NCI-H2107 treated with DMSO at 0.1 percent for 48 hours (cell line): Measurements from ENCODE around the gene ESPL1.
A peak's percentile ranks its signal among the peaks of the same experiment; 100 is the strongest.
"Not testable (repeated sequence)": the region's sequence is repeated elsewhere in the genome, so short reads cannot be mapped to it uniquely, and the experiment has no call there.

Experiments
- DNase-seq: peaks from one replicate; lab custom pipeline; 2025; ENCODE audit not compliant: unreplicated experiment; lab: John Stamatoyannopoulos, UW

ESPL1 gene

GRCh38 chr12:53297106-53297505 is 29.0 kb downstream of the ESPL1 start:
- not testable (repeated sequence) for DNase-seq

- DNase-seq = no peak
These were observed 30.1 kb downstream of the ESPL1 start for GRCh38 chr12:53298164-53298563.

DNA sequence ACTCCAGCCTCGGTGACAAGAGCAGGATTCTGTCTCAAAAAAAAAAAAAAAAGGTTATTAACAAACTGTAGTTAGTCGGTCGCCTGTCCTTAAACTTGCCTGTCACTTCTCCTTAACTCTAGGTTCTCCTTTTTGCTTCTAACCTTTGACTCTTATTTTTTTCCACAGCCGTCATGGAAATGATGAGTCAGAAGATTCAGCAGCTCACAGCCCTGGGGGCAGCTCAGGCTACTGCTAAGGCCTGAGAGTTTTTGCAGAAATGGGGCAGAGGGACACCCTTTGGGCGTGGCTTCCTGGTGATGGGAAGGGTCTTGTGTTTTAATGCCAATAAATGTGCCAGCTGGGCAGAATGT is 31.0 kb downstream of the ESPL1 start:
- DNase-seq = no peak

GRCh38 chr12:53299454-53300180 is 31.5 kb downstream of the ESPL1 start, which contains the start of gene MYG1:
MYG1 (plus strand) TSS chr12:53299695; CDS start chr12:53299738, 43 bp downstream.
- DNase-seq = peak; percentile 72

GRCh38 chr12:53300187-53300586 is 32.1 kb downstream of the ESPL1 start:
- no peak for DNase-seq

DNA sequence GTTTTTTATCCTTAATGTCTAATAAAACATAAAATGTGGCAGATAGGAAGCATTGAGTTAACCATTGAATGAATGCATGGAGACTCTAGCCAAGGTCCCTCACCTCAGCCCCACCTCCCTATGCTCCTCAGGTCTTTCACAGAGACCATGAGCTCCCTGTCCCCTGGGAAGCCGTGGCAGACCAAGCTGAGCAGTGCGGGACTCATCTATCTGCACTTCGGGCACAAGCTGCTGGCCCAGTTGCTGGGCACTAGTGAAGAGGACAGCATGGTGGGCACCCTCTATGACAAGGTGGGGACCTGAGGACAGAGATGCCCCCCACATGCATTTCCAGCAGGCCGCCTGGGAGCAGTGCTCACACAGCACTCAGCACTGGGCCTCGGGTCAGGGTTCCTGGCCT is 34.8 kb downstream of the ESPL1 start:
- no peak for DNase-seq

DNA sequence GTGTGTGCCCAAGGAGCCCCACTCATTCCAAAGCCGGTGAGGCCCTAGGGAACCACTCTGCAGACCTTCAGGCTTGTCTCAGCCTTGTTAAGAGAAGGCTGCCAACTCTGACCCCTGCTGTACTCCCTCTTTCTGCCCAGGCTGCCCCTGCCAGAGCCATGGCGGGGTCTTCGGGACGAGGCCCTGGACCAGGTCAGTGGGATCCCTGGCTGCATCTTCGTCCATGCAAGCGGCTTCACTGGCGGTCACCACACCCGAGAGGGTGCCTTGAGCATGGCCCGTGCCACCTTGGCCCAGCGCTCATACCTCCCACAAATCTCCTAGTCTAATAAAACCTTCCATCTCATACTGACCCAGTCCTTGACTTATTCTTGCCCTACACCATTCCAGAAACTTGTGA is 38.7 kb downstream of the ESPL1 start:
- no peak for DNase-seq

GRCh38 chr12:53308276-53308675 is 40.2 kb downstream of the ESPL1 start:
- DNase-seq = no peak

- no peak for DNase-seq
These were observed 45.9 kb downstream of the ESPL1 start for GRCh38 chr12:53313996-53314395.

DNA sequence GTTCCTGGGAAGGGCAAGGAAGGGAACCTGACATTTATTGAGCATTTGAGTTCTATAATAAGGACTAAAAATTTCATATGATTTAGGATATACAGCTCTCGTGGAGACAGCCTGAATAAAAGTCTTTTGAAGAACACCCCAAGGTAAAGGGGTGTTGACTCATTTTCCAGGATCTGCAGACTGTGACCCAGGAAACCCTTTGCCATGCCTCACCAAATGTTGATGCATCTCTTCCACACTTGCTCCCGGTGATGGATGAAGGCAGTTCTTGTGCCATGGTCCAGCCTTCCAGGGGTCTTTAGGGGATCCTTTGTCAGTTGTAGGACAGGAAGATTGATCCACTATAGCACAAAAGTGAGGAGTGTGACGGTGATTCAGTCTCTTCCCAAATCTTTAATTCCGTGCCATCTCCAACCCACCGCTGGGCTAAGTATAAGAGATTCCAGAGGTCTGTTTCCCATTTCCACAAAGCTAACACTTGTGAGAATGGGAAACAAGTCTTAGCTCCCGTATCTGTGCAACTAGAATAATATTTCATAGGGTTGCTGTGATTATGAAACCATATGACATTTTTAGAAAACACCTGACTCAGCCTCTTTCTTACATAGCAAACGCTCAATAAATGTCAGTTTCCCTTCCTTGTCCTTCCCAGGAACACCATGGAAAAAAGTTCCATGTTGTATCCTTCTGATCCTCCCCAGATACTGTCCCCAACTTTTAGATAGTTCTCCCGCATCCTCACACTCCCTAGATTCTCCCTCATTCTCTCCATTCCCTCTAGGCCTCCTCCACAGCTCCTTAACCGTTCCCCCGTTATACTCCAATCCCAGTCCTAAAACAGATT is 52.5 kb downstream of the ESPL1 start:
- DNase-seq = no peak

GRCh38 chr12:53324113-53324778 is 56.1 kb downstream of the ESPL1 start:
- DNase-seq = no peak

- DNase-seq = peak; percentile 63
These were observed 56.8 kb downstream of the ESPL1 start for GRCh38 chr12:53324779-53325510.

DNA sequence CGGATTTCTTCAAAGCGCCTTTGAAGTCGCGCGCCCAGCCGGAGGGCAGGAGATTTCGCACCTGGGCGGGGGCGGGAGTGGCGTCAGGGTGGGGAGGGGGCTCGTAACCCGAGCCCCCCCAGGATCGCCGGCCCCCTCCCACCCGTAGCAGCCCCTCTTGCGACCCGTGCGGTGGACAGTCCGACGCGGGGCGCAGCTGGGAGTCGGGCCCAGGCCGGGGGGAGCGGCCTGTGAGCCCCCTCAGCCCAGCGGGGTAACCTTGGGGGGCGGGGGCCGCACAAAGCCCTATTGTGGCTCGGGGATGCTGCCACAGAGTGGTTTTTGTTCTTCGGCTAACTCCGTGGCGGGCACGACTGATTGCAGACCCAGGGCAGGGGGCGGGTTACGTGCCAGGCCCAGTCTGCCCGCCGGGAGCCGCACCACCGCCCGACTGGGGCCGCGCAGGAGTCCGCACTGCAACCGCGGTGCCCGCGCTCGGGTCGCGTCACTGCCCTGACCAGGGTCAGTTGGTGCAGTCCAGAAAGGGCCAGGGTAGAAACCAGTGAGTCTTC is 57.5 kb downstream of the ESPL1 start:
- DNase-seq = no peak

- no peak for DNase-seq
These were observed 58.5 kb downstream of the ESPL1 start for GRCh38 chr12:53326460-53327185.

DNA sequence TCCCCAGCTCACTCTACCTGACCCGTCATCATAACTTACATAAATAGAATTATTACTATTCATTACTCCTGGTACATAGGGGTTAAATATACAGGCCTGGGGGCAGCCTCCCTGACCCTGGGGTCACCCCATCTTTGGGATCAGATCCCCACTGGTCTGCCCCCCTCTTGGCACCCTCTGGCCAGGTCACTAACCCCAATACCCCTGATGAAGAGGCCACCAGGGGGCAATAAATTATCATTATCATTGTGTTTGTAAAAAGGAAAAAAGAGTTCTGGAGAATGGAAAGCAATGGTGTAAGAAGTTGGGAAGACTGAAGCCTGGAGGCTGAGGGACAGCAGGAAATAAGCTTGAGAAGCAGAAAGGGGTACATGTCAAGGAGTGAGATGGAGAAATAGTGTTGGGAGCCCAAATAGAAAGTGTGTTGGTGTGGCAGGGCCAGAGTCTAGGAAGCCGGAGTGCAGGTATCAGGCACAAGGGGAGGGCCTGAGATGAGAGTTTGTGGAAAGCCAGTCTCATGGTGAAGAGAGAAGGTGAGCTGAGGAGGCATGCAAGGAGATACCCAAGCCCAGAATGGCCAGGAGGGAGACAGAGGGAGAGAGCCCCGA is 59.4 kb downstream of the ESPL1 start:
- no peak for DNase-seq

DNA sequence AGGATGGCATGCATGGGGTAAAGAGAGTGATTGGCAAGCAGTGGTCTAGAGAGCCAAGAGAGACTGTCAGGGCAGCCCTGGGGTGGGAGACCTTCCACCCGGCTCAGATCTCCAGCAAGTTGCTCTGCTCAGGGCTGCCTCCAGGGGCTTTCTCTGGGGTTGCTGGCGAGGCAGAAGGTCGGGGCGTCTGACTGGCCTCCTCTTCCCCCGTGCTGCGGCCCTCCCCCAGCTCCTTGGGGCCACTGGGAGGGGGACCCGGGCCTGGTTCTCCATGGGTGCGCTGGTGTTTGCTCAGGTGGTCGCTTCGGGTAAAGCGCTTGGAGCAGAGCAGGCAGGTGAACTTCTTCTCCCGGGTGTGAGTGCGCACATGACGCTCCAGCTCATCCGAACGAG is 59.9 kb downstream of the ESPL1 start:
- no peak for DNase-seq

DNA sequence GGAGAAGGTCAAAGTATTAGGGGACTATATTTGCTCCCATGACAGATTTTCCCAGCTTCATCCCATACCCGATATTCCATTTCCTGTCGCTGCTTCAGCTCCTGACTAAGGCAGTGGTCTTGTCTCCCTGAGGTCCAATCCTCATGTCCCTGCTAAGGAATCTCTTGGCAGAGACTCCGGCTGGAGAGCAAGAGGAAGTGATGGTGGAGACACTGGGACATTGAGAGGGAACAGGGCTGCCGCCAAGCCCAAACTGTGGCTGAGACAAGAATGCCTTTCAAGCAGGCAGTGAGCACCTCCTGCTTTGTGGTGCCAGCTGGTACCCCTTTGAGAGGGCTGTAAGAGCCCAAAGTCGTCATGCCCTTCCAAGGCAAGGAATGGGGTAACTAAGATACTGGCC is 62.6 kb downstream of the ESPL1 start:
- no peak for DNase-seq

GRCh38 chr12:53332339-53332738 is 64.2 kb downstream of the ESPL1 start:
- DNase-seq = not testable (repeated sequence)

DNA sequence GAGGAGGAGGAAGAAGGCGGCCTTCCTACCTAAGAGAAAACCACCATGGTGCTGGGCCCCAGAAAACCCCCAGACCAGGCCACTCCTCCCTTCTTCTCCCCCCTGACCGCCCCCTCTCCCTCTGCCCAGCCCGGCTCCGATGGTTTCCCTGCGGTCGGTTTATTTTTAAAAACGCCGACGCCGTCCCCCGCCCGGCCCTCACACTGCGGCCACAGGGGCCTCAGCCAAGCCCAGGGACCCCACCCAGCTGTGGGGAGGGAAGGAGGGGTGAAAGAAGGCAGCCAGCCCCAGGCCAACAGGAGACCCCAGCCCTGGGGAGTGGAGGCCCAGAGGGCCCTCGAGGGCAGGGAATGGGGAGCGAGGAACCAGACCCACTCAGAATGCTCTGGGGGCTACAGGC is 64.6 kb downstream of the ESPL1 start:
- DNase-seq = no peak

GRCh38 chr12:53333289-53333688 is 65.2 kb downstream of the ESPL1 start:
- DNase-seq = no peak
